Muscle layer of colon (tissue), 2 donors: ENCODE measurements around the gene EMX2.

Source experiments
- H3K27ac ChIP-seq: one replicate; pipeline ENCODE4 v1.7.0; 2013; ENCODE audit warnings: low read depth, mild to moderate bottlenecking, low read length, moderate library complexity
- H3K27me3 ChIP-seq, 2 donors: one replicate each; pipeline ENCODE4 v1.7.0; 2013; ENCODE audit warnings: low read length in 2 of 2, mild to moderate bottlenecking in 2 of 2; ENCODE audit not compliant: insufficient read depth in 2 of 2, control insufficient read depth in 1 of 2
- H3K36me3 ChIP-seq: one replicate; pipeline ENCODE4 v1.7.0; 2013; ENCODE audit warnings: mild to moderate bottlenecking, low read length; ENCODE audit not compliant: insufficient read depth
- H3K4me1 ChIP-seq: one replicate; pipeline ENCODE4 v1.7.0; 2013; ENCODE audit warnings: mild to moderate bottlenecking, low read length; ENCODE audit not compliant: insufficient read depth
- H3K4me3 ChIP-seq, 2 donors: one replicate each; pipeline ENCODE4 v1.7.0; 2013; ENCODE audit warnings: low read length in 2 of 2, low read depth in 1 of 2, mild to moderate bottlenecking in 1 of 2, moderate library complexity in 1 of 2
- H3K9ac ChIP-seq: one replicate; pipeline ENCODE4 v1.7.0; 2013; ENCODE audit warnings: low read length
- H3K9me3 ChIP-seq: one replicate; pipeline ENCODE4 v1.7.0; 2013; ENCODE audit warnings: mild to moderate bottlenecking, low read length
- donor health status: abdominal sarcoma.
- donor health status: Adenocarcinoma of cecum.

The EMX2 gene

DNA sequence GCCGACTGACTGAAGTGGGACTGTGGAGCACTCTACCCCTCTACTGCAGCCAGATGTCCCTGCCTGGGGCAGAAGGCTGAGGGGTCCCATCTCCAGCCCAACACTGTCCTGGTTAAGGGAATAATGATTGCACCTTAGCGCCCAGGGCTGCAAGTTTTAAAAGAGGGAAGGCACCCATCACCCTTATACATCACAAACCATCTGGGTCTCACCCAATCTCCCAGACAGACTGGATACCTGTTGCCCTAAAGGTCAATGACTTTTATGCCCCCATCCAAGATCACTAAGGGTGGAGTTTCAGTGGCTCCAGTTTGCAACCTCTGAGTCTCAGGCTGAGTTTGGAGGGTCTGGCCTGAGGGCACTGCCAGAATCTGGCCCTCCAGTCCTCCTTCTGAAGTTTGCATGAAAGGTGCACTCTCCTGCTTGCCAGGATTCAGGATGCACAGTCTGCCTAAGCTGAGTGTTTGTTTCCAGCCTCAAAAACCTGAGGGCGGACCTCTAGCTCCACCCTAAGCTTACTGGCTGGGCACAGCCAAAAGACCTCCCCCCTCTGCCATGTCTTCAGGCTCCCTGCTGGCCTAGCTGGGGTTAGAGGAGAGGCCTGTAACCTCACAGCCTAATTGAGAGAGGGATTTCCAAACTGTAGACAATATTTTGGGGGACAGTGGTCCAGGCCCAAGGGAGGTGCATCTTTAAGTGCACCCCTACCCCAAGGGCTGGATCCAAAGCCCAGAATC is 2.5 kb upstream of the EMX2 start:
- H3K9ac ChIP-seq, result no peak overlapping the region
- no peaks in the 10 kb centered on the region for H3K36me3 ChIP-seq
- no peaks in the 10 kb centered on the region for H3K9me3 ChIP-seq
- no peak overlapping the region for H3K27ac ChIP-seq
- peaks cover 18% of the 10 kb centered on the region for H3K4me1 ChIP-seq
- H3K27me3 ChIP-seq, result peaks cover 85 to 97% of the 10 kb centered on the region in 2 donors
- H3K4me3 ChIP-seq, result no peak overlapping the region

GRCh38 chr10:117540640-117541404 is 1.7 kb upstream of the EMX2 start:
- H3K27me3 ChIP-seq, result peaks cover 85 to 97% of the 10 kb centered on the region in 2 donors
- no peak overlapping the region for H3K27ac ChIP-seq
- H3K9me3 ChIP-seq, result no peaks in the 10 kb centered on the region
- H3K4me3 ChIP-seq, result no peak overlapping the region
- no peaks in the 10 kb centered on the region for H3K36me3 ChIP-seq
- H3K4me1 ChIP-seq, result peaks cover 23% of the 10 kb centered on the region
- no peak overlapping the region for H3K9ac ChIP-seq

DNA sequence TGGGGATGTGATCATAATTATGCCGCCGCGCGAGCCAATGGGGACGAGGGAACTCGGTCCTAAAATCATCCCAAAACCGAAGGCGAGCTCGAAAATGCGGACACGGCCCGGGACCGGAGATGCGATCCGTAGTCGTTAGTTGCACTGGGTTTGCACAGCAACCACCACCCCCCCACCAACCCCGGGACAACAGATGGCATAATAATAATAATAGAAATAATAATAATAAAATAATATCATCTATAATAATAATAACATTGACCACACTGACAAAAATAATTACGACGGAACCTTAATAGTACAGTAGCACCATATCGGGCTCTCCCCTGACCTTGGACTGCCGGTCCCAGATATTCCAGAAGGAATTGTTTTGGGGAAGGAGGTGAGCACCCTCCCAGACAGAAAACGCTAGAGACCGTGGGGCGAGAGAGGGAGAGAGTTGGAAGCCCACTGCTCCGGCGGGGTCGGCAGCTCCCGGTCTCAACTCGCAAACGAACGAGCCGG is 1.1 kb upstream of the EMX2 start:
- Histone ChIP-seq H3K4me3 (no peak overlapping the region), H3K9me3 (no peaks in the 10 kb centered on the region), H3K9ac (no peak overlapping the region), H3K36me3 (no peaks in the 10 kb centered on the region), H3K4me1 (peaks cover 21% of the 10 kb centered on the region), H3K27ac (no peak overlapping the region), H3K27me3 (peaks cover 84 to 97% of the 10 kb centered on the region in 2 donors)

- H3K9ac ChIP-seq, result no peak overlapping the region
- no peaks in the 10 kb centered on the region for H3K9me3 ChIP-seq
- no peak overlapping the region for H3K27ac ChIP-seq
- peaks cover 21% of the 10 kb centered on the region for H3K4me1 ChIP-seq
- no peaks in the 10 kb centered on the region for H3K36me3 ChIP-seq
- no peak overlapping the region for H3K4me3 ChIP-seq
- peaks cover 83 to 97% of the 10 kb centered on the region in 2 donors for H3K27me3 ChIP-seq
These were observed 439 bp upstream of the EMX2 start for GRCh38 chr10:117541909-117542705.

- Histone ChIP-seq H3K9me3 (no peaks in the 10 kb centered on the region), H3K36me3 (no peaks in the 10 kb centered on the region), H3K4me1 (peaks cover 17% of the 10 kb centered on the region), H3K27me3 (peaks cover 85 to 99% of the 10 kb centered on the region in 2 donors), H3K9ac (no peak overlapping the region), H3K4me3 (peak overlapping the region in 1 of 2 donors; percentile 25), H3K27ac (no peak overlapping the region)
These were observed 868 bp downstream of the EMX2 start for GRCh38 chr10:117543225-117544003.

DNA sequence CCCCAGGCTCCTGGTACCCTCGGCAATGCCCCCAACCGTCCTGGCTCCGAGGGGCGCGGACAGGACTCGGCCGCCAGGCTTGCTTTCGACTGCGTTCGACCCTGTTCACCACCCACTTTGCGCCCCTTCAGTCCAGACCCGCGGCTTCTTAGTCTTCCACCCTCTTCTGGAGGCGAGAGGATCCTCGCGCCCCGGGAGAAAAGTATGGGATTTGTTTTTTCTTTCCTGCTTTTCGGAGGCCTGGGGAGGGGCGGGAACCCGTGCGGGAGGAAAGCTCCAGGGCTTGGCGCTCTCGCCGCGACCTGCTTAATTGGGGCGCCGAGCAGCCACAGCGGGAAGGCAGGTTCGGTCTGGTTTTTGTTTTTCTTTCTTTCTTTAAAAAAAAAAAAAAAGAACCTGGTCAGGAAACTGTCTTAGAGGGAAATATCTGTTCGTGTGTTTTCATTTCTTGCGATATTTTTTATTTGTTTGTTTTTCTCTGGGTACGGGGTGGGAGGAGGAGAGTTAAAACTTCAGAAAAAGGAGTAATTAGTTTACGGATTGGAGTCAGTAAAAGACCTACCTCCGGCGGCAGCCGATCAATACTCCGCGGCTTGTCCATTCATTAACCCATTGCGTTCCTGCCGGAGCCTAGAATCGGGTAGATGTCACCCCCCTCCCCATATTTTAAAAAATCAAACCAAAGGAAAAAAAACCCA is 1.6 kb downstream of the EMX2 start:
- H3K27me3 ChIP-seq, result peaks cover 85 to 99% of the 10 kb centered on the region in 2 donors

DNA sequence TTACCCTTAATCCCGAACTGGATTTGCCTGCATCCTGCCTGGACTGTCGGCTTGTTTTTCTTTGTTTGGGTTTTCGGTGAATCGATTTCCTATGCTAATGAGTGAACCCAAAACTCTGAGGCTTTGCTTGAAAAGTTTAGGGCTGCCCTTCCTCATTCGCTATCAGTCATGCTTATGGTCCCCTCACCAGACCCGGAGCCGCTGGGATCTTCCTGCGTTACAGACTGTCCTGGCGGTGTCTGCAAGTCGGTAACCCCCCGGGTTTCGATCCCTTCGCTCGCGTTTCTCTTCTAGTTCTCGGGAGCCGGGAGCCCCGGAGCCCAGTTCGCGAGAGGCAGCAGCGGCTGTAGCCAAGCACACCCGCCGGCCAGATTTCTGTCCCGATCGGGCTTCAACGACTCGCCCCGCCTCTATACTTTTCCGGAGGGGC is 2.2 kb downstream of the EMX2 start:
- H3K4me3 ChIP-seq, result peak overlapping the region in 1 of 2 donors; percentile 12
- H3K4me1 ChIP-seq, result peaks cover 17% of the 10 kb centered on the region
- no peaks in the 10 kb centered on the region for H3K9me3 ChIP-seq
- no peak overlapping the region for H3K27ac ChIP-seq
- H3K27me3 ChIP-seq, result peaks cover 86 to 99% of the 10 kb centered on the region in 2 donors
- no peaks in the 10 kb centered on the region for H3K36me3 ChIP-seq
- H3K9ac ChIP-seq, result no peak overlapping the region

More for the DNA sequence above, 1.6 kb downstream of the EMX2 start:
- H3K9ac ChIP-seq, result no peak overlapping the region
- peak overlapping the region; percentile 12 to 25 for H3K4me3 ChIP-seq
- no peaks in the 10 kb centered on the region for H3K9me3 ChIP-seq
- H3K27ac ChIP-seq, result no peak overlapping the region
- H3K4me1 ChIP-seq, result peaks cover 17% of the 10 kb centered on the region
- no peaks in the 10 kb centered on the region for H3K36me3 ChIP-seq

DNA sequence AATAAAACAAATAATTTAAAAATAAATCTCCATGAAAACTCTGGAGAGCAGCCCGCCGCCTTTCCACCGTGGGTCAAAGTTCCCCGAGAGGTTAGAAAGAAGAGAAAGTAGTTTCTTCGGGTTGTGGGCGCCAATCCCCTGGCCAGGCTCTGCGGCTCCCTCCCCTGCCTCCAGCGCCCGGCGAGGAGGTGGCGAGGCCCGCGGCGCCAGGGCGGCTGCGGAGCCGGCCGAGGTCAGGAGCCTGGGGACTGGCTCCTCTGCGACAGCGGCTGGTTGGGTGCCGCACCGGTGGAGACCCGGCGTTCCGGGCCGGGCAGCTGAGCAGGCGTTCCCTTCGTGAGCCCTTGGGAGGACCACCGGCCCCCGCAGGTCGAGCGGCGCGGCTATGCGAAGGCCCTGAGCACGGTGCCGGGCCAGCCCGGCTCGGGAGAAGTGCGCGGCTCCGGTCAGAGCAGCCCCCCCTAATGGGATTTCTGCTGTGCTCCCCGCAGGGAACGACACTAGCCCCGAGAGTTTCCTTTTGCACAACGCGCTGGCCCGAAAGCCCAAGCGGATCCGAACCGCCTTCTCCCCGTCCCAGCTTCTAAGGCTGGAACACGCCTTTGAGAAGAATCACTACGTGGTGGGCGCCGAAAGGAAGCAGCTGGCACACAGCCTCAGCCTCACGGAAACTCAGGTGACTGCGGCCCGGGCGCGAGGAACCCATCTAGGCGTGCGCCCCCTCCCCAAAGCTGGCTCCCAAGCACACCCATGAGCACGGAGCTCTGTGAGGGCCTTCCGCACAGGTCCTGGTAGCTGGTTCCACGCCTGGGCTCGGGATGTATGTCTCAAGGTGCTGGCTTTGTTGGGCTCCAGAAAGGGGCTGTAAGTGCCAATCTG is 2.8 kb downstream of the EMX2 start:
- Histone ChIP-seq H3K4me3 (peak overlapping the region in 1 of 2 donors; percentile 12), H3K36me3 (no peaks in the 10 kb centered on the region), H3K4me1 (peaks cover 17% of the 10 kb centered on the region), H3K27me3 (peaks cover 89 to 100% of the 10 kb centered on the region in 2 donors), H3K9ac (no peak overlapping the region), H3K27ac (no peak overlapping the region), H3K9me3 (no peaks in the 10 kb centered on the region)

- Histone ChIP-seq H3K36me3 (no peaks in the 10 kb centered on the region), H3K4me3 (peak overlapping the region in 1 of 2 donors; percentile 12), H3K9ac (no peak overlapping the region), H3K27me3 (peaks cover 89 to 100% of the 10 kb centered on the region in 2 donors), H3K9me3 (no peaks in the 10 kb centered on the region), H3K27ac (no peak overlapping the region), H3K4me1 (peaks cover 17% of the 10 kb centered on the region)
These were observed 3.6 kb downstream of the EMX2 start for GRCh38 chr10:117546020-117546580.
